Lung microvascular endothelial cell (primary cell): Measurements from ENCODE around the gene SSBP1. TPM values are rescaled to one million over a fixed set of nuclear protein-coding genes. Genes with fewer than 3 reads are reported as not detected.
"Not testable (repeated sequence)": the region's sequence is repeated elsewhere in the genome, so short reads cannot be mapped to it uniquely, and the experiment has no call there.

Source experiments
- DNase-seq, 2 donors: peaks; one replicate each; pipeline versions ENCODE4 v3.0.0 to v3.0.0-alpha.2; 2010; ENCODE audit warnings: low read depth in 2 of 2
- total RNA-seq: library from RNA; depleted of rRNA; stranded (reverse); fragments of >200 nt; gene quantifications from 2 replicates; pipeline ENCODE4 v1.2.1, GENCODE V29; 2014

The SSBP1 gene, protein sequence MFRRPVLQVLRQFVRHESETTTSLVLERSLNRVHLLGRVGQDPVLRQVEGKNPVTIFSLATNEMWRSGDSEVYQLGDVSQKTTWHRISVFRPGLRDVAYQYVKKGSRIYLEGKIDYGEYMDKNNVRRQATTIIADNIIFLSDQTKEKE
- total RNA-seq = 91.5 and 117 TPM in 2 replicates

DNA sequence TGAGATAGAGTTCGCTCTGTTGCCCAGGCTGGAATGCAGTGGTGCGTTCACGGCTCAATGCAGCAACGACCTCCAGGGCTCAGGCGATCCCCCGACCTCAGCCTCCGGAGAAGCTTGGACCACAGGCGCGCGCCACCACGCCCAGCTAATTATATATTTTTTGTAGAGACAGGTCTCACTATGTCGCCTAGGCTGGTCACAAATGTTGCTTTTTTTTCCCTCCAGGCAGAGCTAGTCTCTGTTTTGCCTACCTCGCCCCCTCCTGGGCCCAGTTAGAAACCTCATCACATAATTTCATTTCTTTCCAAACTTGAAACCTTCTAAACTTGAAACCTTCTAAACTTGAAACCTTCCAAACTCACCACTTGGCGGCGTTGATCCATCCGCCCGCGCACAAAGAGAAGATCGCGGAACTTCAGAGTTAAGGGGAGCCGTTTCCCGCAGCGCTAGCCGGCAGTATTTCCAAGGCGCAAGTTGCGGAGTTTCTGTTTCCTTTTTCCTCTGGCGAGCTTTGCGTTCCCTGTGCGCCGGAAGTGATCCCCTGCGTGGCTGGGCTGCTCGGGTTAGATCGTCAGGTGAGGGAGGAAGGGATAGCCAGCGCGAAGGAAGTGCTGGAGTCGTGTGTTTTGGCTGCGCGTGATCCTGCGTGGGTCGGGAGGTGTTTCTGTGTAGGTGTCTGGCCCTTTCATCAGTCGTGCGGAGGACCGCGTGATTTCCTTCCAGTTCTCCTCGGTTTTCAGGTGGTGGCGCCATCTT lies at the start of gene SSBP1:
Gene SSBP1 (plus strand): TSS at position 523 of the 756 bp plus-strand sequence. CDS start 809 bp downstream, outside the sequence.
- peak; percentile 99 for DNase-seq

DNA sequence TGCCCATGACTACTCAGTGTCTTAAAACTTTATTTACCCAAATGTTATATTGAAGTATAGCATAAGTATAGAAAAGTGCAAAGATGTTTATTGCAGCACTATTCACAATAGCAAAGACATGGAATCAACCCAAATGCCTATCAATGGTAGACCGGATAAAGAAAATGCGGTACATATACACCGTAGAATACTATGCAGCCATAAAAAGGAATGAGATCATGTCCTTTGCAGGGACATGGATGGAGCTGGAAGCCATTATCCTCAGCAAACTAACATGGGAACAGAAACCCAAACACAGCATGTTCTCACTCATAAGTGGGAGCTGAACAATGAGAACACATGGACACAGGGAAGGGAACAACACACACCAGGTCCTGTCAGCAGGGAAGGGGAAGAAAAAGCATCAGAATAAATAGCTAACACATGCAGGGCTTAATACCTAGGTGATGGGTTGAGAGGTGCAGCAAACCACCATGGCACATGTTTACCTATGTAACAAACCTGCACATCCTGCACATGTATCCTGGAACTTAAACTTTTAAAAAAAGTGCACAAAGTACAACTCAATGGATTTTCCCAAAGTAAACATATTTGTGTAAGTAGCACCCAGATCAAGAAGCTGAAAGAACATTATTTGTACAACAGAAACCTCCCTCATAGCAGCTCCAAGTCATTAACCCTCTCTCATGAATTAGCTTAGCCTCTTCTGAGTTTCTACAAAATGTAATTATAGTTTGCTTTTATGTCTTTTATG lies 48.9 kb upstream of the SSBP1 start:
- DNase-seq = not testable (repeated sequence)

DNA sequence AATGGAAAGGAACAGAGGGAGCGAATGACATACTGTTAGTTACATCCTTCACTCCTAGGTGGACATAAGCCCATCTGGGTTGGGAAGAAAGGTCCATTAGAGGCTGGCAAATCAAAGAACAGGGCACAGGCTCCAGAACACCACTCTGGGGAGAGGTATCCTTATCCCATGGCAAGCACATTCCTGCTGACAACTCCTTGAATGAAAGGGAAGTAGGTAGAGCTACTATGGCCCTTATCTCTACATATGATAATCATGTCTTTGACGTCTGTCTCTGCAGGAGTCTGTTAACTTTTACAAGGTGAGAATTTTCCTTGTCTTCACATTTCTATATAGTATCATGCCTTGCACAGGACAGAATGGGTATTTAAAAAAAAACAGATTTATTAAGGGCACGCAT lies 46.6 kb upstream of the SSBP1 start:
- no peak for DNase-seq

DNA sequence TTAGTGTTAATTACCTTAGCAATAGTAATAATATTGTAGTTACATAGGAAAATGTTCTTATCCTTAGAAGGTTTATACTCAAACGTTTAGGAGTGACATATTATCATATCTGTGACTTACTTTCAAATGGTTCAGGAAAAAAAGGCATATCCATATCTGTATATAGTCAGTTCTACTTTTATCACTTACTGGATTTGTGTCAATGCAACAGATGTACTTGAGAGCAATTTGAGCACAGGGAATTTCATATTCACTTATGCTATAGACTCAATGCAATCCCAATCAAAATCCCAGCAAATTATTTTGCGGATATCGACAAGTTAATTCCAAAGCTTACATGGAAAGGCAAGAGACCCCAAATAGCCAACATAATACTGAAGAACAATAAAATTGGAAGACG lies 46.2 kb upstream of the SSBP1 start:
- DNase-seq = no peak

DNA sequence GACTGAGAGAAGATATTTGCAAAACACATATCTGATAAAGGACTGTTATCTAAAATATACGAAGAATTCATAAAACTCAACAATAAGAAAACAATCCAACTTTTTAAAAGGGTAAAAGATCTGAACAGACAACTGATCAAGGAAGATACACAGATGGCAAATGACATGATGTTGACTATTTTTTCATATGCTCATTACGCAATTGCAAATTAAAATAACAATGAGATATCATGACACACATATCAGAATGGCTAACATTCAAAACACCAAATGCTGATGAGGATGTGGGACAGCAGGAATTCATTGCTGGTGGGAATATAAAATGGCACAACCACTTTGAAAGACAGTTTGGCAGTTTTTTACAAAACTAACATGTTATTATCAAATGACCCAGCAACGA lies 45.1 kb upstream of the SSBP1 start:
- DNase-seq = no peak

DNA sequence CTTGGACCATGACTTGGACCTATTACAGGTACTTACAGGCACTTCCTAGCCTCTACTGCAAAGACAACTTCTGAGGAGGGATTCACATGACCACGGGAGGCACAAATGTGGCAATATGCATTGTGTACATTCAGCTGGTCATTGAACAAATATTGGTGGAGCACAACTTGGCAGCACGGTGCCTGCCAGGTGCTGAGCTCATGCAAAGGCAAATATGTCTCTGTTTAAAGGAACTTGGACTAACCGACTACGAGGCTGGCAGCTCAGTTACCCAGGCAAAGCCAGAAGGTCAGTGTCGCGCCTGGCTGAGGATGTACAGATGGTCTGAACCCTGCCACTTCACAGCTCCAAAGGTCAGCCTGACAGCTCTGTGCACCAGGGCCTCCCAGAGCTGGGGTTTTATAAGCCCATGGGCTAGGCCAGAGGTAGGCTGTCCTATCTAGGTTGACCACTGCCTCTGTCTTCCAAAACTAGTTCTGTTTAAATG lies 42.3 kb upstream of the SSBP1 start:
- no peak for DNase-seq

DNA sequence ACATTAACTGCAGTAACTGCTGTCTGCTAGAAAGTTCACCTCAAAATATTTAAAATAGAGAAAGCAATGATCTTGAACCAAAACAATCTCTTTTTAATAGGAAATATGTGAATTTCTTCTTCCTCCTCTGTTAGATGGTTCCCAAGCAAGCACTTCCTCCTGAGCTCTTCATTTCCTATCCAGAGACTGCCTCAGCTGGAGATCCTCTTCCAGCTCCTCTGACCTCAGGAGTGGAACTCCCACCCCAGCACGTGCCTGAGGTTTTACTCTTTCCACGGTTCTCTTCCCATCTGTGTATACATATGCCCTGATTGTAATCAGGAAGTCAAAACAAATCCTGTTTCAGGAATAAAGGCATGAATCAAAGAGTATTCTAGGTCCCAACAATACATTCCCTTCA lies 41.8 kb upstream of the SSBP1 start:
- DNase-seq = peak; percentile 36 to 63

DNA sequence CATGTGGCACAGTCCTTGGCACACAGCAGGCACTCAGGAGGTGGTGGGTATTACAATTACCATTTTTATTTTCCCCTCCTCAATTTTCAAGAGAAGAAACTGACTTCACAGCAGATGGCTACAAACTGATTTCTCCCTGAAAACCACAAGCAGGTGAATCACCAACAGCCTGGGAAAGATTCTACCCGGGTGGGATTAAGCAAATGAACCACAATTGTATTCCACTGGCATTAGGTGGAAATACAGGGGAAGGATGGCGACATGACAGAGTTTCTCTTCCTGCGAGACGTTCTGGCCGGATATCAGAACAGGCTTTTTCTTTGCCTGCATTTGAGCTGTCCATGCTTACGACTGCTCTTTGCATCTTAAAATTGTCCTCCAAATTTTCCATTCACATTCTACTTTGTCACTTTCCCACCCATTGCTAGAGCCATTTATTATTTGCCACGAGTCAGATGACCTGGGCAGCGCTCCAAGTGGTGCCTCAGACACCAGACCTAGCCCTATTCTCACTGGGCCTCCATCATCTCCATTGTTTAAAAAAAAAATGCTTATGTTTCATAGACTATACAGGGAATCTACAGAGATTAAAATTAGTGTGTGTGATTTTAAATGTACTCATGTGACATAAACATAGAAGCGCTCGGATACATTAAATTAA lies 40.8 kb upstream of the SSBP1 start:
- DNase-seq = peak; percentile 68 to 89

DNA sequence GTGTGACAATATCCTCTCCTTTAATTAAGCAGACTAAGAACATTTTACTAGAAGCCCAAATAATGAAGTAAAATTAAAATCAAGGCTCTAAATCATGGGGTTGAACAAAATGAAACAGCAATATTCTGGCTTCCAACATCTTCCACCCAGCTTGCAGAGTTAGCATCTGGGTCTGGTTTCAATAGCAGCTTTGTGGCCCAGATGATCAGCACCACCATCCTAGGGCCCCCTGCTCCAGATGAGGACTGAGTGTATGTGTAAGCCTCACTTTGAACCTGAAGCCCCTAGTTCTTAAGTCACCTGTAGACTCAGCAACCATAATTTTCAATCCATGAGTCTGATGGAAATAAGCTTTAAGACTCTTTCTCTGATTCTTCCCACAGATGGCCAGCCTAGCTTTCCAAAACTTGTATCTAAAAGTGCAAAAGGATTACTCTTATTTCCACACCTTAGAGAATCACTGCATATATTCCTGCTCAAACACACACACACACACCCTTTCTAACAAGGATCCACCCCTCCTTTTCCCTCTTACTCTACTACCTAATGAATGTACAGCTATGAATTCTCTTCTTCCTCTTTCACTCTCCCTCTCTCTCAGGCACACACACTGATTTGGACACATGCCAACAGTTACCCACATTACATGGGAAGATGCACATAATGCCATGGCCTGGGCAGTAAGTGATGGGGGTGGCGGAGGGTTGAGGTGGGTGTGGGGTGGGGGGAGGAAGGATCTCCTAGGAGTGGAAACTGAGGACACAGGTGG lies 39.7 kb upstream of the SSBP1 start:
- peak in 1 of 2 donors; percentile 31 for DNase-seq

DNA sequence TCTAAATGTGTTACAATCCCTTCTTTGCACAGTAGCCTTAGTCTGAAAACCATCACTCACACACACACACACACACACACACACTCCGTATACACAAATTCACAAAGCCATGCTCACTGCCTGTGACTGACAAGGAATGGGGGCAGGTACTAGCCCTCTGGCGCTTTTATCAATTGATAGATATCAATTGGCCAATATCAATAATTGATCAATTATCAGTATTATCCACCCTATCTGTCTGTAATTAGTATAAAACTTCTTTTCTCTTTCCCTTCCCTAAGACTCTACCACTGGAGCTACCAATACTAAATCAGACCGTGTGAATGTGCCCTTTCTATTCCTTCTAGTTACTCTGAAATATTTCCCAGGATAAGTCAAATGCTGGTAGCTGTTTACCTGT lies 38.3 kb upstream of the SSBP1 start:
- DNase-seq = no peak

DNA sequence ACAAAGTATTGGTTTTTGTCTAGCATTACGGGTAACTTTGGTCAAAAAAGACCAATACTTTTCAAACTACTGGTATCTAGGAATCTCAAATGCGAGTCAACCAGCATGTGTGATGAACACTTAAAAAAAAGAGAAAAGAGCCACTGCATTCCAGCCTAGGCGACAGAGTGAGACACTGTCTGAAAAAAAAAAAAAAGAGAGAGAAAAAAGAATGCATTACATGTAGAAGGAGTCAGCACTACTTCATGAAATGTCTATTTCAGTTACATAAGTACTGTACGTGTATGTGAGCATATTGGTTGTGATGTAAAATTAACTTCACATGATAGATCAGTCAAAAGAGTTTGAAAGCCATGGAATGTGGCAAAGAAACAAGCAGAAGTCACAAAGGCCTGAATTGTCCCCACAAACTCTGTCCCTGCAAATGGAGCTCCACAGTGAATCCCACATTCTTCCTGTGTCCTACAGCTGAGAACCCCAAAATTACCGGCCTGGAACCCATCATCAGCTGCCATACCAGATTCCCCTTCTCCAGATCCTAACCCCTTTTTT lies 37.8 kb upstream of the SSBP1 start:
- no peak for DNase-seq

DNA sequence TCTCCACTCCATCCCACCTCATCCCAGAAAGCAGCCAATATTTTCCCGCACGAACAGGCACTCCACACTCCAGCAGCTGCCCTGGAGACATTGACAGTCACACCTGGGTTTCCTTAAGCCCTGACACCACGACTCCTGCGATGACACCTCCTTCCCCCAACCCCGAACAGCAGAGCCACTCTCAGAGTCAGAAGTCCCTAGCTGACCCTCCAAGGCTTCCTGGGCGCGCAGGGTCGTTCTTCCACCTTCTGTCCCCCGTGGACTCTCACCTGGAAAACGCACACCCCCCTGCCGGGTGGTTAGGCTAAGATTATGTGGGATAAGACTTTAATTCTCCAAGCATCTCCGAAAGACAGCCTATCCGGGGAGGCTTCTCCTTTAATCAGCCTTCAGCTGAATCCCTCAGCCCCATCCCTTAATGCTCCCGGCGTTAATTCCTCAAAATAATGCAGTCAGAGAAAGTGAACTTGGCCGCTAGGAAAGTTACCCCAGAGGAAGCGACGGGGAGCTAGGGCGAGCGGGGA lies 37.2 kb upstream of the SSBP1 start:
- DNase-seq = no peak

DNA sequence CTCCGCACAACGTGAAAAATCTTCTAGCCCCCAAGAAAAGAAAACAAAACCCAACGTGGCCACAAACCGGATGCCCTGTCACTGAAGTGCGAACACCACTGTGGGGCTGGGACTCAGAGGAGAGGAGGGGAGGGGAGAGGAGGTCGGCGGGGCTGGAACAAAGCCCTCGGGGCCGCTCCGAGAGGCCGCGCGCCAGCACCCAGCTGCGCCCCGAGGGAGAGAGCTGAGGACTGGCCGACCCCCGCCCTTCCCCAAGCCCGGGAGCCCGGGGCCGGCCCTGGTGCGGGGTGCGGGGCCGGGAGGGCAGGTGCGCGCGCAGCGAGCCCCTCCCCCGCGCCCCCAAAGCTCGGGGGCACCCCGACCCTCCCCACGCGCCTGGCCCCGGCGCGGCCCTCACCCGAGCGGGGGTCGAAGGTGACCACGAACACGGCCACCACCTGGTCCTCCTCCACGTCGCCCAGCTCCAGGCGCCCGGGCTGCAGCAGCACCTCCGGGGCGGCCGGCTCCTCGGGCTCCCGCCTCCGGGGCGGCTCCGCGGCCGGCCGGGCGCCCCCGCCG lies 36.6 kb upstream of the SSBP1 start:
- peak; percentile 56 to 57 for DNase-seq

DNA sequence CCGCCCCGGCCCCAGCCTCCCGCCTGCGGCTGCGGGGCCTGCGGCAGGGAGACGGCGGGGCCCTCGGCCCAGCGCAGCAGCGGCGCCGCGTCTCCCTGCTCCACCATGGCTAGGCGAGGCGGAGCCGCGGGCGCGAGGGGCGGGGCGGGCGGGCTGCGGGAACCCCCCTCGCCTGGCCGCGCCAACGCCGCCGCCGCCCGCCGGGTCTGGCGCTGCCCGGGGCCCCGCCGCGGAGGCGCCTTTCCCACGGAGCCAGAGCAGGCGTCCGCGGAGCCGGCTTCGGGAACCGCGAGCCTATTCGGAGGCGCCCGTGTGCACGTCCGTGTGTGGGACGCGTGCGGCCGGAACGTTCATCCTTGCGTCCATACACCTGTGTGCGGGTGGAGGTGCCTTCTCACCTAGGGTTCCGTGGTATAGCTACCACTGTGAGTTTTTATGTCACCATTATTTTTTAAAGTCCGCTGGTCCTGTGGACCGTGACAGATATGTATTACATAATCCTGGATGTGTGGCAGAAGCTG lies 36.1 kb upstream of the SSBP1 start, which contains the start of gene DENND11:
Gene DENND11 (minus strand): TSS at position 120 of the 521 bp plus-strand sequence. CDS start 13 bp downstream, at position 107.
- DNase-seq = peak; percentile 56 to 69

DNA sequence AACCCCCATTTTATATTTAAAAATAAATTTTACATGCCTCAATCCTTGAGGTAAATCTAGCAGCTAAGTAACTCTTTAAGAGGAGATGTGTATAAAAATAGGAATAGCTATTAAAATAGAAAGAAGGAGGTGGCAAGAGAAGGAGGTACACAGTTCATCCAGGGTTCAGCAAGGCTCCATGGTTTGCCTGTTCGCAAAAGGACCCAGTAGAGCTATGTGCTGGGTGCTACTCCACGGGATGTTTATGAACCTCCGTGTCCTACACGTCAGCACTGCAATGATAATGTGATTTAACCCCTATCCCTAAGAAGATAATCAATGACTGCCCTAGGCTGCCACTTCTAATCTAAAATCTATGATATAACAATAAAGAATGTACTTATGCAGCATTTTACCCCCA lies 35.3 kb upstream of the SSBP1 start:
- no peak for DNase-seq

DNA sequence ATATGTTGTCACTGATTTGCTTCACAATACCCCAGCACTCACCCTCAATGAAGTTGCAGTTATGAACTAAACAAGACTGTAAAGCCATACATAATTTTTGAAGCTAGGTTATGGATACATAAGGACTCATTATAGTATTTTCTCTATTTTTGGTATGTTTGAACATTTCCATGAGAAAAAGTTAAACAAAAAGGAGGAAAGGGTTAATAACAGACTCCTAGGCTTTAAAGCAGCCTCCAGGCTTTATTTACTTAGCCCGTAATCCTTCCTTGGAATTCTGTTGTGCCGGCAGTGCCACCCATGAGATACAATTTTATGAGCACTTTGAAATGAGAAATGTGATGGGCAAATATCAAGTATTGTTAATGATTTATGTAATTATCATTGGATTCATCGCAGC lies 34.0 kb upstream of the SSBP1 start:
- DNase-seq = no peak

DNA sequence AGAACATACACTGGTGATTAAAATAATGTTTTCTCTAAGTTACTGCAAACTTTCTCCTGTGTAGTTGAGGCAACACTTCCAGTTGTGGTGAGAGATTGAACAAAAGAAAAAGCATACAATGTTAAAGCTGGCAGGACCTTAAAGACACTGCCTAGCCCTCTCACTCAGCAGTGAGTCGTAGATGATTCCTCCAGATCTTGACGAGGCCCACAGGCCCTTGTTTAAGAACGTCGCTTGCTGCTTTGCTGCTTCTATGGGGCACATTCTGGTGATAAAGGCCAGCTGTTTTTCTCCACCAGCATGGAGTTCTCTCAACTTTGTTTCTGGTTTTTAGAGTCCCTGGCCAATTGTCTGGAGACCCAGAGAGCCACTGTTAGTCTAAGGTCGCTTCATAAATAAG lies 33.4 kb upstream of the SSBP1 start:
- DNase-seq = no peak

DNA sequence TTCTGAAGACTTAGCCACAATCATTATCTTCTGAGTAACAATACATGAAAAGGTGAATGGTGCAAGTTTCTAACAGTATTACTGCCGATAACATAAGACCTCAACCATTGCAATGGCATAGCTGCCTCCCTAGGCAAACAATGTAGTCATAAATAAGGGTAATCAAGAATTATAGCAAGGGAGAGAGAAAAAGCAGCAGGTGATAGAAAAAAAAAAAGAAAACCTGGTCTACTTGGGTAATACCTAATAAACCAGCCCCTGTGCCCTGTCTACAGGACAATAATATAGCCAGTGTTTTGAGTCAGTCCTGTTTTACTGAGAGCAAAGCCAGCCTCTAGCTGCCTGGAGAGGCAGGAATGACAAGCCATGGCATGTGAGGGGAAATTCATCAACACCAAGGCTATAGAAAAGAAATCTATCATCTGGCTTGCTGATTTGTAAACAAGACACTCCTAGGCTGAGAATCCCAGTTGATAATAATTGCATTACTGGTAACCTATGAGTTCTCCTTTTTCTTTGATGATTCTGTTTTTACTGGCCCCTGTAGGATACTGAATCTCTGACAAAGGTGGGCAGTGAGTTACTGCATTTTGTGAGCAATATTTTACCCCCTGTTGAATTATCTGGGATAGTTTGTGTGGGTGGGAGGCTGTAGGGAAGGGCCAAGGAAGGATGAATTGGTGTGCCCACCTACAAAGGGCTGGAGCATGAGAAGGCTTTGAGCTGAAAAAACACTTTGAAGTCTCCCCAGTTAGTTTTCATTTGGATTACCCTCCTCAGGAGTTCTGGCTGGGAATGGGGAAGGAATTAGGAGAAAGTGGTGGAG lies 31.7 kb upstream of the SSBP1 start:
- DNase-seq = no peak

DNA sequence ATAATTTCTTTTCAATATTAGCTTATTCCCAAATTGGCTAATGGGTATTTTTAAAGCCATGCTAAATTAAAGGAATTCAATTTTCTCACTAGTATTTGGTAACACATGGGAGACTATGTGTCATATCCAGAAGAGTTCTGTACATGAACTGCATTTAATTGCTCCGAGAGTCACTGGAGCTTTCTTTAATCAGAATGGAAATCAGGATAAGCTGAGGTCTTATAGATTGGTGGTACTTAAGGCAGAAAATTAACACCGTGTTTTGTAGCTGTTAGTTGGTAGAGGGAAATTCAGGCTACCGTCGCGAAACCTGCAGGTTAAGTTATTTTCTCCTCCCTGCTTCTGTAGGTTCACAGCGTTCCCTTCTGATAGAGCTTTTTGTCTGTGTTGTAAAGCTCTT lies 29.8 kb upstream of the SSBP1 start, which contains the start of gene WEE2:
Gene WEE2 (plus strand): TSS at position 3 of the 400 bp plus-strand sequence. CDS start 406 bp downstream, outside the sequence.
- no peak for DNase-seq
